Placental epithelial cell (primary cell): ENCODE measurements around the gene NIPA2. TPM values are rescaled to one million over a fixed set of nuclear protein-coding genes. Genes with fewer than 3 reads are reported as not detected.

Experiments used
- total RNA-seq: library from RNA; depleted of rRNA; stranded (reverse); fragments of >200 nt; gene quantifications from 2 replicates; pipeline ENCODE4 v1.2.3, GENCODE V29; 2012

The NIPA2 gene
- 36.9 and 74.5 TPM in 2 replicates for total RNA-seq

GRCh38 chr15:22838292-22839042 lies at the start of gene NIPA2:
TSS of gene NIPA2 (plus strand) at chr15:22838666. CDS start at chr15:22851732, 13,066 bp downstream.

Other genes starting within 250 kb of the NIPA2 start
- gene NIPA1, start 52.0 kb upstream of the NIPA2 start, total RNA-seq = 2.9 and 4.7 TPM in 2 replicates
- 94.6 and 103 TPM in 2 replicates for gene CYFIP1, start 141.7 kb downstream of the NIPA2 start, total RNA-seq
- 12.8 and 22.8 TPM in 2 replicates for gene TUBGCP5, start 200.9 kb downstream of the NIPA2 start, total RNA-seq